Neural progenitor cell (in vitro differentiated cells): Measurements from ENCODE around the gene ESYT2.

Experiments used
- EZH2 ChIP-seq: fragments of 200-600 bp; sonication (generic); IDR thresholded peaks from 2 replicates; pipeline ENCODE4 v1.6.1; 2017; ENCODE audit warnings: antibody characterized with exemption, mild to moderate bottlenecking, moderate library complexity
- EZH2phosphoT487 ChIP-seq: fragments of 200-600 bp; sonication (generic); IDR thresholded peaks from 2 replicates; pipeline ENCODE4 v1.6.1; 2017; ENCODE audit warnings: antibody characterized with exemption
- TF ChIP-seq, protein P1 (sequence below): fragments of 200-600 bp; sonication (generic); IDR thresholded peaks from 2 replicates; pipeline ENCODE4 v1.5.1; 2017; ENCODE audit warnings: antibody characterized with exemption, mild to moderate bottlenecking

DNA sequence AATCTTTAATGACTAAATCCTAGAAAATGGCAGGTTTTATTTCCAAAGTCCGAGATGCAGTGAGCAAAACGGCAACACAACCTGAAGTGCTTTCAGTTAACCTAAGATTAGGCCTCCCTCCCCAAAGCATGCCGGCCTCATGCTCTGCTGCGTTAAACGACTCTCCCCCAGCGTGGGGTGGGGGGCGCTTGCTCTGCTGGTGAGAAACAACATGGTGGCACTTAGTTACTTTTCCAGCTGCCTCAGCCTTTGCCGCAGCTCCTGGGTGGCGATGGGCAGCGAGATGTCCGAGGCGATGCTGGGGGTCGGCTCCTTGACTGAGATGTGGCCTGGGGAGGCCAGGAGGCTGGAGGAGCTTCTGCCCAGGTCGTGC is 88.0 kb downstream of the ESYT2 start:
- TF ChIP-seq, protein P1, sequence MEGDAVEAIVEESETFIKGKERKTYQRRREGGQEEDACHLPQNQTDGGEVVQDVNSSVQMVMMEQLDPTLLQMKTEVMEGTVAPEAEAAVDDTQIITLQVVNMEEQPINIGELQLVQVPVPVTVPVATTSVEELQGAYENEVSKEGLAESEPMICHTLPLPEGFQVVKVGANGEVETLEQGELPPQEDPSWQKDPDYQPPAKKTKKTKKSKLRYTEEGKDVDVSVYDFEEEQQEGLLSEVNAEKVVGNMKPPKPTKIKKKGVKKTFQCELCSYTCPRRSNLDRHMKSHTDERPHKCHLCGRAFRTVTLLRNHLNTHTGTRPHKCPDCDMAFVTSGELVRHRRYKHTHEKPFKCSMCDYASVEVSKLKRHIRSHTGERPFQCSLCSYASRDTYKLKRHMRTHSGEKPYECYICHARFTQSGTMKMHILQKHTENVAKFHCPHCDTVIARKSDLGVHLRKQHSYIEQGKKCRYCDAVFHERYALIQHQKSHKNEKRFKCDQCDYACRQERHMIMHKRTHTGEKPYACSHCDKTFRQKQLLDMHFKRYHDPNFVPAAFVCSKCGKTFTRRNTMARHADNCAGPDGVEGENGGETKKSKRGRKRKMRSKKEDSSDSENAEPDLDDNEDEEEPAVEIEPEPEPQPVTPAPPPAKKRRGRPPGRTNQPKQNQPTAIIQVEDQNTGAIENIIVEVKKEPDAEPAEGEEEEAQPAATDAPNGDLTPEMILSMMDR, result no peak
- no peak for TF ChIP-seq EZH2
- no peak for TF ChIP-seq EZH2phosphoT487
